Prostate gland (tissue), 2 donors: ENCODE results near the gene DSCAM.

Source experiments
- CTCF ChIP-seq, 4 experiments: fragments of 200-600 bp in 2 of 4; fragments of 450-650 bp in 2 of 4; sonication (generic) in 2 of 4; IDR thresholded peaks; 1 replicate in 3 of 4; 2 replicates in 1 of 4; pipeline ENCODE4 v1.5.1; 2016 to 2019; ENCODE audit warnings: antibody characterized with exemption in 4 of 4, mild to moderate bottlenecking in 2 of 4, moderate library complexity in 2 of 4
- POLR2A ChIP-seq: fragments of 450-650 bp; IDR thresholded peaks from one replicate; pipeline ENCODE4 v1.6.1; 2016; ENCODE audit warnings: antibody characterized with exemption, mild to moderate bottlenecking
- POLR2AphosphoS5 ChIP-seq: sonication (generic); formaldehyde crosslinking; IDR thresholded peaks from one replicate; pipeline ENCODE4 v1.6.1; 2017; ENCODE audit warnings: antibody characterized with exemption

GRCh38 chr21:40512590-40512989 is 334.4 kb downstream of the DSCAM start:
- peak in 1 of 4 experiments; percentile 41 for TF ChIP-seq CTCF (IDR thresholded peaks at IDR 0.05)
- no peak for TF ChIP-seq POLR2AphosphoS5
- no peak for TF ChIP-seq POLR2A
